ENCODE measurements around the gene NDUFS4.

Gene NDUFS4

DNA sequence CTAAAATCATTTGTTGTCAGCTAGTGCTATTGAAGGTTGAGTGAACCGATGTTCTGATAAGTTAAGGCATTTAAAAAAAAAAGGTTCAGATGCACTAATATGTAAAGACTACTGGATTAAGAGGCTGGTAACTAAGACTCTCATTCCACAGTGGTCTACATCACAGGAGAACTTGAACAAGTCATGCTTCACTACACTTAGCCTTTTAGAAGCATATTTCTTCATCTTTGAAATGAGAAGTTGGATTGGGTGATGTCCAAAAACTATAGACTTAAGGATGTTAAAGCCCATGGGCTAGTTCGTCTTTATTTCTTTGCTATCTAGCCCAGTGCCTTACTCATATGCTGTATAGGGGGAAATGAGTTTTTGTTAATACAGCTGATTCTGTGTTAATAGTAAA lies 107.2 kb downstream of the NDUFS4 start:
- TF ChIP-seq SIN3A (IDR thresholded peaks at IDR 0.05; ENCODE audit: borderline replicate concordance, insufficient read depth, low read length): no peak
- TF ChIP-seq TAF1 (IDR thresholded peaks at IDR 0.05; ENCODE audit: borderline replicate concordance, insufficient read depth, low read length): no peak
- TF ChIP-seq REST (IDR thresholded peaks at IDR 0.05; ENCODE audit: insufficient read depth in 1 of 2, low read depth in 2 of 2, low read length in 2 of 2): no peak
- no peak for TF ChIP-seq POLR2AphosphoS5 (IDR thresholded peaks at IDR 0.05; ENCODE audit: low read depth, low read length)

- TF ChIP-seq FOXP2 (optimal IDR thresholded peaks at IDR 0.05; ENCODE audit: borderline replicate concordance, extremely low read depth, extremely low read length, insufficient read depth) (no peak), POLR2AphosphoS5 (IDR thresholded peaks at IDR 0.05; ENCODE audit: low read depth, low read length) (no peak), SIN3A (IDR thresholded peaks at IDR 0.05; ENCODE audit: borderline replicate concordance, insufficient read depth, low read length) (no peak)
Observed at GRCh38 chr5:53671447-53671846, 111.0 kb downstream of the NDUFS4 start.

DNA sequence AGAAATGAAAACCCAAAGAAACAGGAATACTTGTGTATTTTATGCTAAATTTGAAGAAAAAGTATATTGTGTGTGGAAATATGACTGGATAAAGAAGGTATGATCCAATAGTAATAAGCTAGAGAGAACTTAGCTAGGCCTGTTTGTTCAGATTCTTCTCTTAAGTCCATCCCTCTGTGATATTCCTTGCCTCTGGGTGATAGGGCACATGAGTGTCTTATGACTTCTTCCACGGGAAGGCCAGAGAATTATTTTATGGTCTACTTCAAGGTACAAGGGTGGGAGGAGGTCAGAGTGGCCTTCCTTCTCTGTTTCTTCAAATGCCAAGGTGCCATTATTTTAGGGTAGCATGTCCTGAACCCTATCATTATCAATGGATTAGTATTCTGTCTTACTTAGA lies 113.7 kb downstream of the NDUFS4 start:
- TF ChIP-seq REST (IDR thresholded peaks at IDR 0.05; ENCODE audit: insufficient read depth in 1 of 2, low read depth in 2 of 2, low read length in 2 of 2): no peak
- no peak for TF ChIP-seq SIN3A (IDR thresholded peaks at IDR 0.05; ENCODE audit: borderline replicate concordance, insufficient read depth, low read length)
- no peak for TF ChIP-seq TAF1 (IDR thresholded peaks at IDR 0.05; ENCODE audit: borderline replicate concordance, insufficient read depth, low read length)
- TF ChIP-seq POLR2AphosphoS5 (IDR thresholded peaks at IDR 0.05; ENCODE audit: low read depth, low read length): no peak
- TF ChIP-seq FOXP2 (optimal IDR thresholded peaks at IDR 0.05; ENCODE audit: borderline replicate concordance, extremely low read depth, extremely low read length, insufficient read depth): no peak

GRCh38 chr5:53677632-53678031 lies 117.2 kb downstream of the NDUFS4 start:
- TF ChIP-seq SIN3A (IDR thresholded peaks at IDR 0.05; ENCODE audit: borderline replicate concordance, insufficient read depth, low read length) (no peak), REST (IDR thresholded peaks at IDR 0.05; ENCODE audit: insufficient read depth in 1 of 2, low read depth in 2 of 2, low read length in 2 of 2) (no peak), FOXP2 (optimal IDR thresholded peaks at IDR 0.05; ENCODE audit: borderline replicate concordance, extremely low read depth, extremely low read length, insufficient read depth) (no peak), TAF1 (IDR thresholded peaks at IDR 0.05; ENCODE audit: borderline replicate concordance, insufficient read depth, low read length) (no peak), POLR2AphosphoS5 (IDR thresholded peaks at IDR 0.05; ENCODE audit: low read depth, low read length) (no peak)

- no peak for TF ChIP-seq FOXP2 (optimal IDR thresholded peaks at IDR 0.05; ENCODE audit: borderline replicate concordance, extremely low read depth, extremely low read length, insufficient read depth)
- TF ChIP-seq TAF1 (IDR thresholded peaks at IDR 0.05; ENCODE audit: borderline replicate concordance, insufficient read depth, low read length): no peak
- no peak for TF ChIP-seq REST (IDR thresholded peaks at IDR 0.05; ENCODE audit: insufficient read depth in 1 of 2, low read depth in 2 of 2, low read length in 2 of 2)
- no peak for TF ChIP-seq POLR2AphosphoS5 (IDR thresholded peaks at IDR 0.05; ENCODE audit: low read depth, low read length)
Observed at GRCh38 chr5:53678981-53679660, 118.7 kb downstream of the NDUFS4 start.
